NCI-H1694 (cell line): ENCODE results near the gene NR2E1.

ENCODE experiments used
- DNase-seq: peaks from one replicate; lab custom pipeline; 2025; lab: John Stamatoyannopoulos, UW

The NR2E1 gene

GRCh38 chr6:108209738-108210137 is 43.9 kb downstream of the NR2E1 start:
- DNase-seq = no peak

- no peak for DNase-seq
These were observed 44.7 kb downstream of the NR2E1 start for GRCh38 chr6:108210556-108210955.

- DNase-seq = no peak
These were observed 45.8 kb downstream of the NR2E1 start for GRCh38 chr6:108211671-108212070.

GRCh38 chr6:108222064-108222463 is 56.2 kb downstream of the NR2E1 start:
- DNase-seq = no peak

GRCh38 chr6:108222504-108222903 is 56.7 kb downstream of the NR2E1 start:
- no peak for DNase-seq

- no peak for DNase-seq
These were observed 61.5 kb downstream of the NR2E1 start for GRCh38 chr6:108227290-108227689.

GRCh38 chr6:108228416-108228815 is 62.6 kb downstream of the NR2E1 start:
- DNase-seq = no peak

- DNase-seq = no peak
These were observed 69.3 kb downstream of the NR2E1 start for GRCh38 chr6:108235127-108235526.

GRCh38 chr6:108236791-108237190 is 71.0 kb downstream of the NR2E1 start:
- DNase-seq = no peak

- DNase-seq = no peak
These were observed 72.5 kb downstream of the NR2E1 start for GRCh38 chr6:108238322-108238721.
